Activated T-helper 1 cell treated with Interleukin-2 at 50 U/mL for 16 hours (primary cell): ENCODE measurements around the gene ADCY5.

ENCODE experiments used
- DNase-seq: peaks from one replicate; pipeline ENCODE4 v3.0.0-alpha.2; 2020; ENCODE audit warnings: low read depth

Gene ADCY5

GRCh38 chr3:123326531-123326930 is 122.4 kb downstream of the ADCY5 start:
- DNase-seq = no peak

GRCh38 chr3:123325766-123326256 is 123.1 kb downstream of the ADCY5 start:
- no peak for DNase-seq

GRCh38 chr3:123324880-123325765 is 123.8 kb downstream of the ADCY5 start:
- no peak for DNase-seq

GRCh38 chr3:123323781-123324180 is 125.1 kb downstream of the ADCY5 start:
- no peak for DNase-seq

GRCh38 chr3:123322866-123323265 is 126.0 kb downstream of the ADCY5 start:
- no peak for DNase-seq

GRCh38 chr3:123321806-123322205 is 127.1 kb downstream of the ADCY5 start:
- DNase-seq = no peak

GRCh38 chr3:123320221-123320620 is 128.7 kb downstream of the ADCY5 start:
- DNase-seq = no peak

- no peak for DNase-seq
These were observed 129.1 kb downstream of the ADCY5 start for GRCh38 chr3:123319760-123320159.

GRCh38 chr3:123318374-123318773 is 130.5 kb downstream of the ADCY5 start:
- no peak for DNase-seq

- DNase-seq = no peak
These were observed 131.2 kb downstream of the ADCY5 start for GRCh38 chr3:123317716-123318115.

GRCh38 chr3:123315271-123315595 is 133.7 kb downstream of the ADCY5 start:
- DNase-seq = no peak

- DNase-seq = no peak
These were observed 134.3 kb downstream of the ADCY5 start for GRCh38 chr3:123314359-123315270.

GRCh38 chr3:123313889-123314288 is 135.0 kb downstream of the ADCY5 start:
- DNase-seq = no peak

GRCh38 chr3:123312331-123313265 is 136.3 kb downstream of the ADCY5 start:
- no peak for DNase-seq

- DNase-seq = no peak
These were observed 137.7 kb downstream of the ADCY5 start for GRCh38 chr3:123311201-123311600.

- DNase-seq = no peak
These were observed 138.1 kb downstream of the ADCY5 start for GRCh38 chr3:123310741-123311140.

- no peak for DNase-seq
These were observed 138.7 kb downstream of the ADCY5 start for GRCh38 chr3:123310186-123310585.

GRCh38 chr3:123307064-123307463 is 141.8 kb downstream of the ADCY5 start:
- DNase-seq = no peak

- DNase-seq = no peak
These were observed 143.7 kb downstream of the ADCY5 start for GRCh38 chr3:123305192-123305591.

GRCh38 chr3:123303976-123304560 is 144.8 kb downstream of the ADCY5 start:
- DNase-seq = no peak

GRCh38 chr3:123302961-123303360 is 145.9 kb downstream of the ADCY5 start:
- no peak for DNase-seq
